ENCODE data around the gene SH2D3C.

The SH2D3C gene

GRCh38 chr9:127726871-127727270 lies 51.6 kb downstream of the SH2D3C start:
- Histone ChIP-seq H3K27ac (ENCODE audit: low read depth, low read length) (no peak overlapping the region), H2AFZ (ENCODE audit: low read length, unreplicated experiment) (no peak overlapping the region), H3K4me1 (ENCODE audit: control insufficient read depth, insufficient read depth, low read length, unreplicated experiment) (peaks cover 19% of the 10 kb centered on the region), H3K27me3 (ENCODE audit: insufficient read depth, low read length) (no peaks in the 10 kb centered on the region), H3K79me2 (ENCODE audit: control insufficient read depth, insufficient read depth, low read length, unreplicated experiment) (no peaks in the 10 kb centered on the region), H3K4me3 (ENCODE audit: low read depth, low read length) (no peak overlapping the region), H3K36me3 (ENCODE audit: insufficient read depth, low read length) (no peaks in the 10 kb centered on the region)

- H3K27me3 ChIP-seq (ENCODE audit: insufficient read depth, low read length) = no peaks in the 10 kb centered on the region
- H2AFZ ChIP-seq (ENCODE audit: low read length, unreplicated experiment) = no peak overlapping the region
- no peaks in the 10 kb centered on the region for H3K36me3 ChIP-seq (ENCODE audit: insufficient read depth, low read length)
- no peak overlapping the region for H3K4me3 ChIP-seq (ENCODE audit: low read depth, low read length)
- H3K79me2 ChIP-seq (ENCODE audit: control insufficient read depth, insufficient read depth, low read length, unreplicated experiment) = no peaks in the 10 kb centered on the region
- H3K27ac ChIP-seq (ENCODE audit: low read depth, low read length) = no peak overlapping the region
- H3K4me1 ChIP-seq (ENCODE audit: control insufficient read depth, insufficient read depth, low read length, unreplicated experiment) = peaks cover 24% of the 10 kb centered on the region
Observed at GRCh38 chr9:127724012-127724411, 54.5 kb downstream of the SH2D3C start.

- no peak overlapping the region for H3K27ac ChIP-seq (ENCODE audit: low read depth, low read length)
- no peaks in the 10 kb centered on the region for H3K79me2 ChIP-seq (ENCODE audit: control insufficient read depth, insufficient read depth, low read length, unreplicated experiment)
- H3K4me3 ChIP-seq (ENCODE audit: low read depth, low read length) = no peak overlapping the region
- H3K36me3 ChIP-seq (ENCODE audit: insufficient read depth, low read length) = no peaks in the 10 kb centered on the region
- H3K4me1 ChIP-seq (ENCODE audit: control insufficient read depth, insufficient read depth, low read length, unreplicated experiment) = peaks cover 24% of the 10 kb centered on the region
- H3K27me3 ChIP-seq (ENCODE audit: insufficient read depth, low read length) = no peaks in the 10 kb centered on the region
- no peak overlapping the region for H2AFZ ChIP-seq (ENCODE audit: low read length, unreplicated experiment)
Observed at GRCh38 chr9:127723444-127723843, 55.0 kb downstream of the SH2D3C start.

- Histone ChIP-seq H2AFZ (ENCODE audit: low read length, unreplicated experiment) (no peak overlapping the region), H3K27me3 (ENCODE audit: insufficient read depth, low read length) (no peaks in the 10 kb centered on the region), H3K36me3 (ENCODE audit: insufficient read depth, low read length) (no peaks in the 10 kb centered on the region), H3K4me1 (ENCODE audit: control insufficient read depth, insufficient read depth, low read length, unreplicated experiment) (peaks cover 24% of the 10 kb centered on the region), H3K79me2 (ENCODE audit: control insufficient read depth, insufficient read depth, low read length, unreplicated experiment) (no peaks in the 10 kb centered on the region), H3K27ac (ENCODE audit: low read depth, low read length) (no peak overlapping the region), H3K4me3 (ENCODE audit: low read depth, low read length) (no peak overlapping the region)
Observed at GRCh38 chr9:127723013-127723412, 55.5 kb downstream of the SH2D3C start.

GRCh38 chr9:127722055-127722745 lies 56.3 kb downstream of the SH2D3C start:
- Histone ChIP-seq H3K4me1 (ENCODE audit: control insufficient read depth, insufficient read depth, low read length, unreplicated experiment) (peaks cover 24% of the 10 kb centered on the region), H3K27me3 (ENCODE audit: insufficient read depth, low read length) (no peaks in the 10 kb centered on the region), H3K27ac (ENCODE audit: low read depth, low read length) (no peak overlapping the region), H3K36me3 (ENCODE audit: insufficient read depth, low read length) (no peaks in the 10 kb centered on the region), H3K4me3 (ENCODE audit: low read depth, low read length) (no peak overlapping the region), H3K79me2 (ENCODE audit: control insufficient read depth, insufficient read depth, low read length, unreplicated experiment) (no peaks in the 10 kb centered on the region), H2AFZ (ENCODE audit: low read length, unreplicated experiment) (no peak overlapping the region)

GRCh38 chr9:127721391-127721821 lies 57.1 kb downstream of the SH2D3C start:
- peaks cover 24% of the 10 kb centered on the region for H3K4me1 ChIP-seq (ENCODE audit: control insufficient read depth, insufficient read depth, low read length, unreplicated experiment)
- no peak overlapping the region for H2AFZ ChIP-seq (ENCODE audit: low read length, unreplicated experiment)
- no peak overlapping the region for H3K4me3 ChIP-seq (ENCODE audit: low read depth, low read length)
- H3K27ac ChIP-seq (ENCODE audit: low read depth, low read length) = no peak overlapping the region
- no peaks in the 10 kb centered on the region for H3K27me3 ChIP-seq (ENCODE audit: insufficient read depth, low read length)
- no peaks in the 10 kb centered on the region for H3K79me2 ChIP-seq (ENCODE audit: control insufficient read depth, insufficient read depth, low read length, unreplicated experiment)
- H3K36me3 ChIP-seq (ENCODE audit: insufficient read depth, low read length) = no peaks in the 10 kb centered on the region

- Histone ChIP-seq H2AFZ (ENCODE audit: low read length, unreplicated experiment) (no peak overlapping the region), H3K79me2 (ENCODE audit: control insufficient read depth, insufficient read depth, low read length, unreplicated experiment) (no peaks in the 10 kb centered on the region), H3K4me1 (ENCODE audit: control insufficient read depth, insufficient read depth, low read length, unreplicated experiment) (peaks cover 24% of the 10 kb centered on the region)
Observed at GRCh38 chr9:127720865-127721227, 57.6 kb downstream of the SH2D3C start.

GRCh38 chr9:127720031-127720864 lies 58.2 kb downstream of the SH2D3C start:
- no peaks in the 10 kb centered on the region for H3K79me2 ChIP-seq (ENCODE audit: control insufficient read depth, insufficient read depth, low read length, unreplicated experiment)
- H3K36me3 ChIP-seq (ENCODE audit: insufficient read depth, low read length) = no peaks in the 10 kb centered on the region
- no peak overlapping the region for H2AFZ ChIP-seq (ENCODE audit: low read length, unreplicated experiment)
- H3K27me3 ChIP-seq (ENCODE audit: insufficient read depth, low read length) = no peaks in the 10 kb centered on the region
- peaks cover 24% of the 10 kb centered on the region for H3K4me1 ChIP-seq (ENCODE audit: control insufficient read depth, insufficient read depth, low read length, unreplicated experiment)
- H3K4me3 ChIP-seq (ENCODE audit: low read depth, low read length) = no peak overlapping the region
- no peak overlapping the region for H3K27ac ChIP-seq (ENCODE audit: low read depth, low read length)

More at GRCh38 chr9:127720865-127721227, 57.6 kb downstream of the SH2D3C start:
- no peaks in the 10 kb centered on the region for H3K36me3 ChIP-seq (ENCODE audit: insufficient read depth, low read length)
- H3K4me3 ChIP-seq (ENCODE audit: low read depth, low read length) = no peak overlapping the region
- no peak overlapping the region for H3K27ac ChIP-seq (ENCODE audit: low read depth, low read length)
- H3K27me3 ChIP-seq (ENCODE audit: insufficient read depth, low read length) = no peaks in the 10 kb centered on the region

GRCh38 chr9:127717766-127718165 lies 60.7 kb downstream of the SH2D3C start:
- Histone ChIP-seq H3K27me3 (ENCODE audit: insufficient read depth, low read length) (no peaks in the 10 kb centered on the region), H3K4me3 (ENCODE audit: low read depth, low read length) (no peak overlapping the region), H3K27ac (ENCODE audit: low read depth, low read length) (no peak overlapping the region), H3K36me3 (ENCODE audit: insufficient read depth, low read length) (no peaks in the 10 kb centered on the region), H3K4me1 (ENCODE audit: control insufficient read depth, insufficient read depth, low read length, unreplicated experiment) (peaks cover 14% of the 10 kb centered on the region), H2AFZ (ENCODE audit: low read length, unreplicated experiment) (no peak overlapping the region), H3K79me2 (ENCODE audit: control insufficient read depth, insufficient read depth, low read length, unreplicated experiment) (peaks cover 4% of the 10 kb centered on the region)

GRCh38 chr9:127716412-127716811 lies 62.1 kb downstream of the SH2D3C start:
- H3K27ac ChIP-seq (ENCODE audit: low read depth, low read length) = peak overlapping the region; percentile 21; the same call in 1 of the 2 replicates
- H2AFZ ChIP-seq (ENCODE audit: low read length, unreplicated experiment) = peak overlapping the region; percentile 57
- peak overlapping the region; percentile 91 for H3K4me3 ChIP-seq (ENCODE audit: low read depth, low read length)
- H3K36me3 ChIP-seq (ENCODE audit: insufficient read depth, low read length) = no peaks in the 10 kb centered on the region
- no peaks in the 10 kb centered on the region for H3K27me3 ChIP-seq (ENCODE audit: insufficient read depth, low read length)
- H3K4me1 ChIP-seq (ENCODE audit: control insufficient read depth, insufficient read depth, low read length, unreplicated experiment) = peaks cover 14% of the 10 kb centered on the region
- H3K79me2 ChIP-seq (ENCODE audit: control insufficient read depth, insufficient read depth, low read length, unreplicated experiment) = peaks cover 4% of the 10 kb centered on the region
